HEK293T (cell line): ENCODE results near the gene CUBN.

Experiments used
- CTCF ChIA-PET: fragments of 350-600 bp; formaldehyde crosslinking; extraction: SDS; loops from one replicate; lab custom pipeline; 2021; ENCODE audit warnings: antibody characterized with exemption, inconsistent platforms; lab: Yijun Ruan, JAX
- POLR2A ChIA-PET: fragments of 350-600 bp; formaldehyde crosslinking; extraction: SDS; loops from one replicate; lab custom pipeline; 2020; ENCODE audit warnings: antibody characterized with exemption, inconsistent platforms; lab: Yijun Ruan, JAX
- DNase-seq: peaks from one replicate; pipeline ENCODE4 v3.0.0; 2012; ENCODE audit warnings: mixed read lengths; ENCODE audit errors: extremely low spot score
- ARNT ChIP-seq: fragments of 450-650 bp; IDR thresholded peaks from 2 replicates; pipeline ENCODE4 v1.6.1; 2017; ENCODE audit warnings: mild to moderate bottlenecking
- BHLHE40 ChIP-seq: fragments of 450-650 bp; IDR thresholded peaks from 2 replicates; pipeline ENCODE4 v1.6.1; 2016; ENCODE audit warnings: mild to moderate bottlenecking, moderate library complexity, borderline replicate concordance
- CTBP1 ChIP-seq: fragments of 450-650 bp; IDR thresholded peaks from 2 replicates; pipeline ENCODE4 v1.6.1; 2016; ENCODE audit warnings: borderline replicate concordance
- ELF4 ChIP-seq: fragments of 450-650 bp; IDR thresholded peaks from 2 replicates; pipeline ENCODE4 v1.6.1; 2017; ENCODE audit warnings: antibody characterized with exemption
- FOXA1 ChIP-seq: fragments of 450-650 bp; IDR thresholded peaks from 2 replicates; pipeline ENCODE4 v1.6.1; 2016; ENCODE audit warnings: mild to moderate bottlenecking
- FOXK2 ChIP-seq: fragments of 450-650 bp; IDR thresholded peaks from 2 replicates; pipeline ENCODE4 v1.6.1; 2016; ENCODE audit warnings: mild to moderate bottlenecking
- FOXM1 ChIP-seq: fragments of 450-650 bp; IDR thresholded peaks from 2 replicates; pipeline ENCODE4 v1.6.1; 2017; ENCODE audit warnings: mild to moderate bottlenecking, borderline replicate concordance
- HDGF ChIP-seq: fragments of 450-650 bp; IDR thresholded peaks from 2 replicates; pipeline ENCODE4 v1.6.1; 2017; ENCODE audit warnings: antibody characterized with exemption, borderline replicate concordance
- L3MBTL2 ChIP-seq: fragments of 450-650 bp; conservative IDR thresholded peaks from 2 replicates; pipeline ENCODE4 v1.6.1; 2016; ENCODE audit warnings: mild to moderate bottlenecking
- LEF1 ChIP-seq: fragments of 450-650 bp; IDR thresholded peaks from 2 replicates; pipeline ENCODE4 v1.6.1; 2017; ENCODE audit warnings: mild to moderate bottlenecking, borderline replicate concordance
- NFRKB ChIP-seq: fragments of 450-650 bp; IDR thresholded peaks from 2 replicates; pipeline ENCODE4 v1.6.1; 2016; ENCODE audit warnings: mild to moderate bottlenecking, moderate library complexity
- SP1 ChIP-seq: fragments of 450-650 bp; IDR thresholded peaks from 2 replicates; pipeline ENCODE4 v1.6.1; 2017
- SUZ12 ChIP-seq: fragments of 450-650 bp; IDR thresholded peaks from 2 replicates; pipeline ENCODE4 v1.6.1; 2016; ENCODE audit warnings: mild to moderate bottlenecking
- TARDBP ChIP-seq: fragments of 450-650 bp; IDR thresholded peaks from 2 replicates; pipeline ENCODE4 v1.6.1; 2016
- ZNF384 ChIP-seq: fragments of 450-650 bp; IDR thresholded peaks from 2 replicates; pipeline ENCODE4 v1.6.1; 2016
- TF ChIP-seq, protein P1 (sequence below): fragments of 450-650 bp; IDR thresholded peaks from 2 replicates; pipeline ENCODE4 v1.6.1; 2016

CUBN gene

DNA sequence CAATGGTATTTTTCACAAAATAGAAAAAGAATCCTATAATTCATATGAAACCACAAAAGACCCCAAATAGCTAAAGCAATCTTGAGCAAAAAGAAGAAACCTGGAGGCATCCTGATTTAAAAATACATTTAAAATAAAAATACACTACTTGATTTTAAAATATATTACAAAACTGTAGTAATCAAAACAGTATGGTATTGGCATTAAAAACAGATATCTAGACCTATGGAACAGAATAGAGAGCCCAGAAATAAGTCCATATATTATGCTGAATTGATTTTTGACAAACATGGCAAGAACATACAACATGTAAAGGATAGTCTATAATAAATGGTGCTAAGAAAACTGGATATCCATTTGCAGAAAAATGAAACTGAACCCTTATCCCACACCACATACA lies 34.8 kb downstream of the CUBN start:
- TF ChIP-seq, protein P1, sequence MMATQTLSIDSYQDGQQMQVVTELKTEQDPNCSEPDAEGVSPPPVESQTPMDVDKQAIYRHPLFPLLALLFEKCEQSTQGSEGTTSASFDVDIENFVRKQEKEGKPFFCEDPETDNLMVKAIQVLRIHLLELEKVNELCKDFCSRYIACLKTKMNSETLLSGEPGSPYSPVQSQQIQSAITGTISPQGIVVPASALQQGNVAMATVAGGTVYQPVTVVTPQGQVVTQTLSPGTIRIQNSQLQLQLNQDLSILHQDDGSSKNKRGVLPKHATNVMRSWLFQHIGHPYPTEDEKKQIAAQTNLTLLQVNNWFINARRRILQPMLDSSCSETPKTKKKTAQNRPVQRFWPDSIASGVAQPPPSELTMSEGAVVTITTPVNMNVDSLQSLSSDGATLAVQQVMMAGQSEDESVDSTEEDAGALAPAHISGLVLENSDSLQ, result no peak
- TF ChIP-seq BHLHE40 (no peak), SP1 (no peak), ELF4 (no peak), SUZ12 (no peak), HDGF (no peak), FOXK2 (no peak), ZNF384 (no peak), TARDBP (no peak), CTBP1 (no peak), FOXA1 (no peak), L3MBTL2 (no peak), ARNT (no peak), LEF1 (no peak), NFRKB (no peak), FOXM1 (no peak)
- DNase-seq, result no peak
- CTCF ChIA-PET, result no interaction called here
- POLR2A ChIA-PET, result no interaction called here

- POLR2A ChIA-PET, result no interaction called here
- TF ChIP-seq SP1 (no peak), ELF4 (no peak), SUZ12 (no peak), LEF1 (no peak), NFRKB (no peak), CTBP1 (no peak), FOXA1 (no peak), FOXM1 (no peak), L3MBTL2 (no peak), ARNT (no peak), FOXK2 (no peak), BHLHE40 (no peak), TARDBP (no peak)
- TF ChIP-seq, protein P1, result no peak
- CTCF ChIA-PET, result no interaction called here
- DNase-seq, result no peak
Measured at GRCh38 chr10:17092986-17093803, 36.4 kb downstream of the CUBN start.

- ChIA-PET POLR2A (no interaction called here), CTCF (no interaction called here)
- no peak for DNase-seq
- TF ChIP-seq SP1, result no peak
- TF ChIP-seq ARNT, result no peak
- TF ChIP-seq FOXM1, result no peak
- no peak for TF ChIP-seq LEF1
- TF ChIP-seq ZNF384, result no peak
- no peak for TF ChIP-seq ELF4
- TF ChIP-seq FOXK2, result no peak
- TF ChIP-seq, protein P1, result no peak
Measured at GRCh38 chr10:17092216-17092944, 37.2 kb downstream of the CUBN start.

DNA sequence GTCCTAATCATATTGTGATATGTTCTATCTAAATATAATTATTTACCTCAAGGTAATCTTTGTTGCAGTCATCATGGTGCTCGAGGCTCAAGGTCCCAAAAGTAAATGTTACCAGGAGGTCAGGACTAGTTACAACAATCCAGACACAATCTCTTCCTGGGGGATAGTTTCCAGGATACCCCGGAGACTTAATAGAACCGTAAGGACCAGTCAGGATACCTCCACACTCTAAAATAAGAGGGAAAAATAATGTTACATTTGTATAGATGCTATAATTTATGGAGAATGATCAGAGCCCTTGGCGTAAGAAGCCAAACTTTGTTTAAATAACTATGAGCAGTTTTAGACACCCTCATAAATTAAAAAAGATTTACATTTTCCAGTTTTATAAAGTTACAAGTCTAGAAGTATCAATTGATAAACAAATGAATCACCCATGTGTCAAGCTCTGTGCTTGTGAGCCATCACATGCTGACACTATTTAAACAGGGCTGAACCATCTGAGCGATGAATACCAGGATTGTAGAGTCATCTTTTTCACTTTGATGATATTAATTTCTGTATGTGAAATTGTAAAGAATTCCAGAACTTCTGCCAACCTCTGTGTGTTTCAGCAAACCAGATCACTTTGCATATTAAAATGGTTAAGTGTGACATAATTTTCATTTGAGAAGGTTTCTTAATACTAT lies 41.3 kb downstream of the CUBN start:
- TF ChIP-seq TARDBP (no peak), LEF1 (no peak), SP1 (no peak), CTBP1 (no peak), ELF4 (no peak)
- CTCF ChIA-PET, result no interaction called here
- POLR2A ChIA-PET, result no interaction called here
- DNase-seq, result no peak

DNA sequence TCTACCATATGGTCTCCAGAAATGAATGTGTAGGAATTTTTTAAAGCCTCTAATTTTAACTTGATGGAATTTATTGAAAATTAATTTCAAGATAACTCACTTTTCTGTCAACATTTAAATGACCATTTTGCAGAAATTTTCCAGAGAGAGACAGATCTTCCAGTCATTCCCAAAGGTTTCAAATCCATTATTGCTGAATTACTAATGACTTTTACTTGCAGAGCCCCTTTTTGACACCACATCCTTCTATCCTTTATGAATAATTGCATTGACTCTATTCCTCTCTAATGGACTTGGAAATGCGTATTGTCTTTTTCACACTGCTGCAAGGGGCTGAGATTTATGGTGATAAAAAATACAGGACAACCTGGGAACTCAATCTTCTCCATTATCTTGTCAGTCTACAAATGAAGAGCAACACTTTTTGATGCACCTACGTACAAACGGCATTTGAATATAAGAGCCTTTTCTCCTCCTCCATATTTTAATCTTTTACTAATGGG lies 42.7 kb downstream of the CUBN start:
- POLR2A ChIA-PET, result no interaction called here
- TF ChIP-seq L3MBTL2 (no peak), ZNF384 (no peak), BHLHE40 (no peak), FOXK2 (no peak), FOXA1 (no peak), LEF1 (no peak), HDGF (no peak), CTBP1 (no peak), NFRKB (no peak), SP1 (no peak), ELF4 (no peak), ARNT (no peak), TARDBP (no peak), SUZ12 (no peak), FOXM1 (no peak)
- TF ChIP-seq, protein P1, result no peak
- CTCF ChIA-PET, result no interaction called here
- no peak for DNase-seq
